OCI-LY3 (cell line): Measurements from ENCODE around the gene FKBP9.

ENCODE experiments used
- H2AFZ ChIP-seq: fragments of 200-600, 300-600 bp; shearing (Covaris generic); 2 replicates; pipeline ENCODE4 v1.6.0; 2014; ENCODE audit warnings: antibody characterized with exemption, low read depth, low read length
- H3K27ac ChIP-seq: fragments of 200-600, 300-600 bp; sonication (generic); 2 replicates; pipeline ENCODE4 v1.5.1; 2014; ENCODE audit warnings: mild to moderate bottlenecking, low read length, moderate library complexity, mixed read lengths
- H3K27me3 ChIP-seq: fragments of 200-600, 300-600 bp; sonication (generic); 2 replicates; pipeline ENCODE4 v1.6.1; 2014; ENCODE audit warnings: low read depth, low read length, mixed read lengths
- H3K36me3 ChIP-seq: fragments of 200-600, 300-600 bp; sonication (generic); replicated peaks from 2 replicates; pipeline ENCODE3; 2014; ENCODE audit warnings: low read depth, low read length, mixed read lengths
- H3K4me1 ChIP-seq: fragments of 300-600, 200-600 bp; sonication (generic); 2 replicates; pipeline ENCODE4 v1.6.1; 2014; ENCODE audit warnings: low read length, mixed read lengths
- H3K4me2 ChIP-seq: fragments of 200-600, 300-600 bp; sonication (generic); 2 replicates; pipeline ENCODE4 v1.6.1; 2014; ENCODE audit warnings: low read length, mixed read lengths
- H3K4me3 ChIP-seq: fragments of 300-600, 200-600 bp; sonication (generic); 2 replicates; pipeline ENCODE4 v1.5.1; 2014; ENCODE audit warnings: antibody characterized with exemption, mild to moderate bottlenecking, low read length, moderate library complexity
- H3K79me2 ChIP-seq: fragments of 300-600, 200-600 bp; shearing (Covaris generic); 2 replicates; pipeline ENCODE4 v1.6.1; 2014; ENCODE audit warnings: mild to moderate bottlenecking, low read length, mixed read lengths
- H3K9ac ChIP-seq: fragments of 300-600, 200-600 bp; shearing (Covaris generic); 2 replicates; pipeline ENCODE4 v1.6.0; 2014; ENCODE audit warnings: mild to moderate bottlenecking, low read length, moderate library complexity
- H3K9me3 ChIP-seq: fragments of 200-600, 300-600 bp; shearing (Covaris generic); 2 replicates; pipeline ENCODE4 v1.6.1; 2014; ENCODE audit warnings: low read length, mixed read lengths; ENCODE audit not compliant: insufficient read depth
- H4K20me1 ChIP-seq: fragments of 200-600, 300-600 bp; sonication (generic); 2 replicates; pipeline ENCODE4 v1.6.1; 2016; ENCODE audit warnings: low read length, mixed read lengths; ENCODE audit not compliant: insufficient read depth
- CTCF ChIP-seq: fragments of 200-600, 300-600 bp; sonication (generic); IDR thresholded peaks from 2 replicates; pipeline ENCODE4 v1.5.1; 2014; ENCODE audit warnings: antibody characterized with exemption, low read length, low read depth
- EZH2phosphoT487 ChIP-seq: fragments of 200-600 bp; shearing (Covaris generic); IDR thresholded peaks from 2 replicates; pipeline ENCODE4 v1.6.1; 2018; ENCODE audit warnings: antibody characterized with exemption, mixed run types, low read depth

Gene FKBP9

DNA sequence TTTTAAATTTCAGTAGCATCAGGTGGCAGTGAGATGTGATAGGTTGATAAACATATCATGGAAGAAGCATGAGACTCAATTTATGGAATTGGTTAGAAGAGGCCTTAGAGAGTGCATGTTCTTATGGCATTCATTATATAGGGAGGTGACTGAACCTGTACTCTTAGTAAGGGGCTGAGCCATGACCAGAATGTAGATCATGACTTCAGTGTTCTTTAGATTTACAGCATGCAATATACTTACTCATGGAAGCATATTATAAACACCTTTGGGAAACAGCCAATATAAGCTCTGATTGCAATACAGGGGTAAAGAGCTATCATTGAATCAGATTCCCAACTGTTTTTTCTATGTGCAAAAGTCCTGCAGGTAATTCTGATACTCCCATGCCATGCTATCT lies 55.1 kb downstream of the FKBP9 start:
- H3K27me3 ChIP-seq, result no peaks in the 10 kb centered on the region
- H3K27ac ChIP-seq, result no peak overlapping the region
- H3K9me3 ChIP-seq, result no peaks in the 10 kb centered on the region
- H3K9ac ChIP-seq, result no peak overlapping the region
- H3K36me3 ChIP-seq, result peaks cover 9% of the 10 kb centered on the region
- TF ChIP-seq EZH2phosphoT487, result no peak
- H3K4me1 ChIP-seq, result no peaks in the 10 kb centered on the region
- H3K4me2 ChIP-seq, result no peak overlapping the region
- no peaks in the 10 kb centered on the region for H3K79me2 ChIP-seq
- H4K20me1 ChIP-seq, result no peaks in the 10 kb centered on the region
- H2AFZ ChIP-seq, result no peak overlapping the region
- H3K4me3 ChIP-seq, result no peak overlapping the region

GRCh38 chr7:33024189-33024757 lies 67.0 kb downstream of the FKBP9 start:
- Histone ChIP-seq H3K4me3 (no peak overlapping the region), H3K27ac (no peak overlapping the region), H3K79me2 (no peaks in the 10 kb centered on the region), H3K36me3 (peaks cover 15% of the 10 kb centered on the region), H3K27me3 (no peaks in the 10 kb centered on the region), H3K4me2 (no peak overlapping the region), H3K9ac (no peak overlapping the region), H4K20me1 (no peaks in the 10 kb centered on the region), H3K9me3 (no peaks in the 10 kb centered on the region), H3K4me1 (no peaks in the 10 kb centered on the region), H2AFZ (no peak overlapping the region)
- no peak for TF ChIP-seq CTCF
- no peak for TF ChIP-seq EZH2phosphoT487

DNA sequence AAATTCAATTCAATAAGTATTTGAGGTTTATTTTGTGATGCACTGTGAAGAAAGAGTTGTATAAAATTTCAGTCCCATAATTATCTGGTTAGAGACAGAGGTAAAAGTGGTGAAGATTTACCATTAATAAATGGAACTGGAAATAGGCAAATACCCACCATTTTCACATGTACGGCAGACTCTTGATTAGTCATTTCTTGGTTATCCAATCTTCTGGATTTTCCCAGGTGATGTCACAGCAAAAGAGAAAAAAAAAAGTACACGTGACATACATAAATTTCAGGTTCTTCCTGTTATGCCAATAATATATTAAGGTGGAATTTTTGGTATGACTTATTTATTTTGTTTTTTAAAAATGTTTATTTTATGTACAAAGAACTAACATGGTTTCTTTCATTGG lies 78.5 kb downstream of the FKBP9 start:
- Histone ChIP-seq H2AFZ (no peak overlapping the region), H3K4me1 (peaks cover 17% of the 10 kb centered on the region), H3K27ac (no peak overlapping the region), H3K27me3 (no peaks in the 10 kb centered on the region), H4K20me1 (peaks cover 24% of the 10 kb centered on the region), H3K4me3 (no peak overlapping the region), H3K9ac (no peak overlapping the region), H3K36me3 (no peaks in the 10 kb centered on the region), H3K9me3 (no peaks in the 10 kb centered on the region), H3K79me2 (peaks cover 59% of the 10 kb centered on the region), H3K4me2 (no peak overlapping the region)
- no peak for TF ChIP-seq EZH2phosphoT487
- no peak for TF ChIP-seq CTCF

GRCh38 chr7:33038639-33039038 lies 81.4 kb downstream of the FKBP9 start:
- H3K9ac ChIP-seq, result no peak overlapping the region
- H3K9me3 ChIP-seq, result no peaks in the 10 kb centered on the region
- H3K4me2 ChIP-seq, result peak overlapping the region; percentile 96
- TF ChIP-seq CTCF (no peak), EZH2phosphoT487 (no peak)
- H3K27me3 ChIP-seq, result no peaks in the 10 kb centered on the region
- peaks cover 85% of the 10 kb centered on the region for H3K79me2 ChIP-seq
- H4K20me1 ChIP-seq, result peaks cover 40% of the 10 kb centered on the region
- no peak overlapping the region for H2AFZ ChIP-seq
- no peak overlapping the region for H3K27ac ChIP-seq
- H3K4me3 ChIP-seq, result peak overlapping the region; percentile 78
- peaks cover 27% of the 10 kb centered on the region for H3K4me1 ChIP-seq
- H3K36me3 ChIP-seq, result no peaks in the 10 kb centered on the region
